ENCODE measurements around the gene MAP2K2. TPM values are rescaled to one million over a fixed set of nuclear protein-coding genes. Genes with fewer than 3 reads are reported as not detected.
A peak's percentile ranks its signal among the peaks of the same experiment; 100 is the strongest.
"Not testable (repeated sequence)": the region's sequence is repeated elsewhere in the genome, so short reads cannot be mapped to it uniquely, and the experiment has no call there.

MAP2K2 gene
- polyA plus RNA-seq = 100 to 1,000 TPM; 120 to 127 TPM

GRCh38 chr19:4123615-4124568 lies at the start of gene MAP2K2:
Gene MAP2K2 (minus strand): TSS chr19:4124122. CDS start chr19:4123875, 247 bp downstream.
- Histone ChIP-seq H3K4me1 (ENCODE audit: control insufficient read depth in 2 of 2, insufficient read depth in 2 of 2, low read length in 1 of 2) (peaks cover 5 to 12% of the 10 kb centered on the region in 2 donors), H3K36me3 (ENCODE audit: control insufficient read depth in 2 of 2, insufficient read depth in 2 of 2, low read length in 1 of 2) (peaks cover 0 to 5% of the 10 kb centered on the region in 2 donors), H3K27ac (ENCODE audit: low read depth in 2 of 2, low read length in 1 of 2) (peak within 1 kb of the TSS; percentile 84 to 87), H3K9me3 (ENCODE audit: control insufficient read depth in 2 of 2, insufficient read depth in 1 of 2, low read depth in 1 of 2, low read length in 1 of 2) (no peaks in the 10 kb centered on the region), H3K4me3 (ENCODE audit: low read depth in 1 of 2, low read length in 2 of 2) (peak within 1 kb of the TSS; percentile 96 to 98), H3K27me3 (ENCODE audit: control insufficient read depth in 1 of 2, insufficient read depth in 2 of 2, low read length in 2 of 2) (no peaks in the 10 kb centered on the region)
- 3% methylated on average over 84 to 102 of the region's 102 CpGs for WGBS, 2 donors

- Histone ChIP-seq H3K4me3 (ENCODE audit: low read depth in 1 of 2, low read length in 2 of 2) (no peak overlapping the region), H3K4me1 (ENCODE audit: control insufficient read depth in 2 of 2, insufficient read depth in 2 of 2, low read length in 1 of 2) (no peaks in the 10 kb centered on the region), H3K27ac (ENCODE audit: low read depth in 2 of 2, low read length in 1 of 2) (no peak overlapping the region), H3K36me3 (ENCODE audit: control insufficient read depth in 2 of 2, insufficient read depth in 2 of 2, low read length in 1 of 2) (peaks cover 0 to 14% of the 10 kb centered on the region in 2 donors), H3K9me3 (ENCODE audit: control insufficient read depth in 2 of 2, insufficient read depth in 1 of 2, low read depth in 1 of 2, low read length in 1 of 2) (no peaks in the 10 kb centered on the region), H3K27me3 (ENCODE audit: control insufficient read depth in 1 of 2, insufficient read depth in 2 of 2, low read length in 2 of 2) (no peaks in the 10 kb centered on the region)
- 5 to 7% methylated on average over 42 to 45 of the region's 45 CpGs for WGBS, 2 donors
Measured at GRCh38 chr19:4172861-4173473, 49.0 kb upstream of the MAP2K2 start.

- WGBS, 2 donors = 59 to 61% methylated on average over 22 of the region's 22 CpGs
- H3K27me3 ChIP-seq (ENCODE audit: control insufficient read depth in 1 of 2, insufficient read depth in 2 of 2, low read length in 2 of 2) = no peaks in the 10 kb centered on the region
Measured at GRCh38 chr19:4171676-4172075, 47.8 kb upstream of the MAP2K2 start.

GRCh38 chr19:4164262-4164661 lies 40.3 kb upstream of the MAP2K2 start:
- no peak overlapping the region for H3K27ac ChIP-seq (ENCODE audit: low read depth in 2 of 2, low read length in 1 of 2)
- WGBS, 2 donors = 50 to 55% methylated on average over 11 of the region's 11 CpGs
- no peaks in the 10 kb centered on the region for H3K27me3 ChIP-seq (ENCODE audit: control insufficient read depth in 1 of 2, insufficient read depth in 2 of 2, low read length in 2 of 2)
- H3K4me1 ChIP-seq (ENCODE audit: control insufficient read depth in 2 of 2, insufficient read depth in 2 of 2, low read length in 1 of 2) = no peaks in the 10 kb centered on the region
- H3K9me3 ChIP-seq (ENCODE audit: control insufficient read depth in 2 of 2, insufficient read depth in 1 of 2, low read depth in 1 of 2, low read length in 1 of 2) = no peaks in the 10 kb centered on the region
- no peaks in the 10 kb centered on the region for H3K36me3 ChIP-seq (ENCODE audit: control insufficient read depth in 2 of 2, insufficient read depth in 2 of 2, low read length in 1 of 2)
- no peak overlapping the region for H3K4me3 ChIP-seq (ENCODE audit: low read depth in 1 of 2, low read length in 2 of 2)

More at GRCh38 chr19:4171676-4172075, 47.8 kb upstream of the MAP2K2 start:
- Histone ChIP-seq H3K36me3 (ENCODE audit: control insufficient read depth in 2 of 2, insufficient read depth in 2 of 2, low read length in 1 of 2) (peaks cover 0 to 14% of the 10 kb centered on the region in 2 donors), H3K9me3 (ENCODE audit: control insufficient read depth in 2 of 2, insufficient read depth in 1 of 2, low read depth in 1 of 2, low read length in 1 of 2) (no peaks in the 10 kb centered on the region), H3K4me3 (ENCODE audit: low read depth in 1 of 2, low read length in 2 of 2) (no peak overlapping the region), H3K4me1 (ENCODE audit: control insufficient read depth in 2 of 2, insufficient read depth in 2 of 2, low read length in 1 of 2) (no peaks in the 10 kb centered on the region), H3K27ac (ENCODE audit: low read depth in 2 of 2, low read length in 1 of 2) (no peak overlapping the region)

- no peaks in the 10 kb centered on the region for H3K27me3 ChIP-seq (ENCODE audit: control insufficient read depth in 1 of 2, insufficient read depth in 2 of 2, low read length in 2 of 2)
- no peaks in the 10 kb centered on the region for H3K9me3 ChIP-seq (ENCODE audit: control insufficient read depth in 2 of 2, insufficient read depth in 1 of 2, low read depth in 1 of 2, low read length in 1 of 2)
- no peak overlapping the region for H3K4me3 ChIP-seq (ENCODE audit: low read depth in 1 of 2, low read length in 2 of 2)
- no peaks in the 10 kb centered on the region for H3K36me3 ChIP-seq (ENCODE audit: control insufficient read depth in 2 of 2, insufficient read depth in 2 of 2, low read length in 1 of 2)
- H3K4me1 ChIP-seq (ENCODE audit: control insufficient read depth in 2 of 2, insufficient read depth in 2 of 2, low read length in 1 of 2) = no peaks in the 10 kb centered on the region
- 76 to 77% methylated on average over 7 of the region's 7 CpGs for WGBS, 2 donors
- H3K27ac ChIP-seq (ENCODE audit: low read depth in 2 of 2, low read length in 1 of 2) = no peak overlapping the region
Measured at GRCh38 chr19:4161415-4162077, 37.6 kb upstream of the MAP2K2 start.

DNA sequence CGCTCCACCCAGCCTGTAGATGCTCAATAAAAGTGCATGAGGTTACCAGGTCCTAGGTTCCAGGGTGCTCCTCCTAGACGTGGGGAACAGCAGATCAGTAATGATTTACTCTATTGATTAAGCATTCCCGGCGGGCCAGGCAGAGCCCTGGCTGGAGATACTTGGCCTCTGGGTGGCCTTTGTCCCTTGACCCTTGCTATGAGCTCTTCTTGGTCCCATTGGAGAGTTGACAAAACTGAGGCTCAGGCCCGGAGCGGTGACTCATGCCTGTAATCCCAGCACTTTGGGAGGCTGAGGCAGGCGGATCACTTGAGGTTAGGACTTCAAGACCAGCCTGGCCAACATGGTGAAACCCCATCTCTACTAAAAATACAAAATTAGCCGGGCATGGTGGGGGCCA lies 34.0 kb upstream of the MAP2K2 start:
- not testable (repeated sequence) for H3K27me3 ChIP-seq (ENCODE audit: control insufficient read depth in 1 of 2, insufficient read depth in 2 of 2, low read length in 2 of 2); H3K9me3 ChIP-seq (ENCODE audit: control insufficient read depth in 2 of 2, insufficient read depth in 1 of 2, low read depth in 1 of 2, low read length in 1 of 2); H3K27ac ChIP-seq (ENCODE audit: low read depth in 2 of 2, low read length in 1 of 2); H3K4me1 ChIP-seq (ENCODE audit: control insufficient read depth in 2 of 2, insufficient read depth in 2 of 2, low read length in 1 of 2); H3K36me3 ChIP-seq (ENCODE audit: control insufficient read depth in 2 of 2, insufficient read depth in 2 of 2, low read length in 1 of 2); H3K4me3 ChIP-seq (ENCODE audit: low read depth in 1 of 2, low read length in 2 of 2)
- WGBS, 2 donors = 56 to 67% methylated on average over 8 of the region's 8 CpGs

DNA sequence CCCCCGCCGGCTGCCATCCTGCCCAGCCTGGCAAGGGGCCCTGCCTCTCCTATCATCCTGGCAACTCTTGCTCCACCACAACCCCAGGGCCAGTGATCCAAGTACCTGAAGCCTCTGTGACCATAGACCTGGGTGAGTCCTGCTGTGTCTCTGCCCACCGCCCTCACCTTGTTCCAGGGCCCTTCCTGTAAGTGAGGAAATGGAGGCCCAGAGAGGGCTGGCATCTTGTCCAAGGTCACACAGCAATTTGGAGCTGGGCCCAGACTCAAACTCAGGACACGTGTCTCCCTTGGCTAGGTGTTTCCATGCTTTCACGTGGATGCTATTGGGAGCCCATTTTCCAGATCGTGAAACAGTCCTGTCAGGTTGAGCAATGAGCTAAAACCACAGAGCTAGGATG lies 33.2 kb upstream of the MAP2K2 start:
- H3K4me1 ChIP-seq (ENCODE audit: control insufficient read depth in 2 of 2, insufficient read depth in 2 of 2, low read length in 1 of 2) = peaks cover 0 to 3% of the 10 kb centered on the region in 2 donors
- H3K4me3 ChIP-seq (ENCODE audit: low read depth in 1 of 2, low read length in 2 of 2) = no peak overlapping the region
- H3K36me3 ChIP-seq (ENCODE audit: control insufficient read depth in 2 of 2, insufficient read depth in 2 of 2, low read length in 1 of 2) = no peaks in the 10 kb centered on the region
- H3K27ac ChIP-seq (ENCODE audit: low read depth in 2 of 2, low read length in 1 of 2) = no peak overlapping the region
- H3K27me3 ChIP-seq (ENCODE audit: control insufficient read depth in 1 of 2, insufficient read depth in 2 of 2, low read length in 2 of 2) = no peaks in the 10 kb centered on the region
- WGBS, 2 donors = 67 to 70% methylated on average over 6 of the region's 6 CpGs
- H3K9me3 ChIP-seq (ENCODE audit: control insufficient read depth in 2 of 2, insufficient read depth in 1 of 2, low read depth in 1 of 2, low read length in 1 of 2) = no peaks in the 10 kb centered on the region

DNA sequence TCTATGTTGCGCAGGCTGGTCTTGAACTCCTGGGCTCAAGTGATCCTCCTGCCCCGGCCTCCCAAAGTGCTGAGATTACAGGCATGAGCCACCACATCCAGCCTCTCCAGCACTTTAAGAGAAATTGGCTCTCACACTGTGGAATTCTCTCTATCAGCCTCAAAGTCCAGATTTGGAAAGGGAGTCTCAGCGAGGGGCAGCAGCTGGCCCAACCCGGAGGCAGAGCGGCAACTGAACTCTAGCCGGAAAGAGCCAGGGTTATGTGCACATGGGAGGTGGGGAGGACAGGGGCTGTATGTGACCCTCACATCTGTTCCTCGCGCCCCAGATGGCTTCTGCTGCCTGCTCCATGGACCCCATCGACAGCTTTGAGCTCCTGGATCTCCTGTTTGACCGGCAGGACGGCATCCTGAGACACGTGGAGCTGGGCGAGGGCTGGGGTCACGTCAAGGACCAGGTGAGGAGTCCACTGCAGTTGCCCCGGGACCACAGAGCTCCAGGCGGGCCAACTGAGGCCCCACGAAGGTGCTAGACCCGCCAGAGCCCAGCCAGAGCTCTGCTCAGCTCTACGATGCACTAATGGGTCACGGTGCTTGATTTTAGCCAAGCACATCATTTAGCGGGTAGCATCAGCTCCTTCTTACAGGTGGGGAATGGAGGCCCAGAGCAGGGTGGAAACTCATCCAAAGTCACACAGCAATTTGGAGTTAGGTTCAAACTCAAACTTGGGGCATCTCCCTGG lies 30.8 kb upstream of the MAP2K2 start:
- Histone ChIP-seq H3K27me3 (ENCODE audit: control insufficient read depth in 1 of 2, insufficient read depth in 2 of 2, low read length in 2 of 2) (peaks cover 0 to 2% of the 10 kb centered on the region in 2 donors), H3K36me3 (ENCODE audit: control insufficient read depth in 2 of 2, insufficient read depth in 2 of 2, low read length in 1 of 2) (no peaks in the 10 kb centered on the region), H3K27ac (ENCODE audit: low read depth in 2 of 2, low read length in 1 of 2) (no peak overlapping the region), H3K4me1 (ENCODE audit: control insufficient read depth in 2 of 2, insufficient read depth in 2 of 2, low read length in 1 of 2) (peaks cover 0 to 3% of the 10 kb centered on the region in 2 donors), H3K4me3 (ENCODE audit: low read depth in 1 of 2, low read length in 2 of 2) (no peak overlapping the region), H3K9me3 (ENCODE audit: control insufficient read depth in 2 of 2, insufficient read depth in 1 of 2, low read depth in 1 of 2, low read length in 1 of 2) (no peaks in the 10 kb centered on the region)
- whole genome bisulfite sequencing, 2 donors = 74 to 76% methylated on average over 21 of the region's 21 CpGs

Measured in esophagus (tissue), 2 donors.